Neural crest cell (in vitro differentiated cells): ENCODE measurements around the gene ATXN7L1. TPM values are rescaled to one million over a fixed set of nuclear protein-coding genes. Genes with fewer than 3 reads are reported as not detected.
A peak's percentile ranks its signal among the peaks of the same experiment; 100 is the strongest.

Experiments used
- DNase-seq: peaks from one replicate; pipeline ENCODE4 v3.0.0; 2021; ENCODE audit warnings: low read depth, mixed read lengths, low spot score
- H3K27ac Mint-ChIP-seq: one replicate; pipeline ENCODE4 v1.8.0; 2021; ENCODE audit warnings: mild to moderate bottlenecking, mixed read lengths; ENCODE audit not compliant: unreplicated experiment
- H3K27me3 Mint-ChIP-seq: 2 replicates; pipeline ENCODE4 v1.8.0; 2021; ENCODE audit warnings: low read depth, mild to moderate bottlenecking, mixed read lengths
- H3K36me3 Mint-ChIP-seq: 2 replicates; pipeline ENCODE4 v1.8.0; 2021; ENCODE audit warnings: low read depth, mild to moderate bottlenecking, mixed read lengths
- H3K4me1 Mint-ChIP-seq: 2 replicates; pipeline ENCODE4 v1.8.0; 2021; ENCODE audit warnings: mixed read lengths
- H3K4me3 Mint-ChIP-seq: one replicate; pipeline ENCODE4 v1.8.0; 2021; ENCODE audit warnings: mild to moderate bottlenecking, mixed read lengths
- H3K9me3 Mint-ChIP-seq: 2 replicates; pipeline ENCODE4 v1.8.0; 2021; ENCODE audit warnings: mixed read lengths
- CTCF ChIP-seq: fragments of 200-600 bp; sonication (generic); conservative IDR thresholded peaks from 2 replicates; pipeline ENCODE4 v1.5.0; 2021; ENCODE audit warnings: antibody characterized with exemption, mild to moderate bottlenecking
- total RNA-seq: library from RNA; stranded (reverse); gene quantifications from 2 replicates; pipeline ENCODE4 v1.2.1, GENCODE V29; 2021

The ATXN7L1 gene
- total RNA-seq, 1 donor from 2014 or later: 14.4 TPM

GRCh38 chr7:105693576-105693975 is 182.8 kb downstream of the ATXN7L1 start:
- Mint-ChIP-seq H3K27me3 (peaks cover 3% of the 10 kb centered on the region), H3K27ac (no peak overlapping the region), H3K36me3 (peaks cover 7% of the 10 kb centered on the region), H3K4me1 (peaks cover 34% of the 10 kb centered on the region), H3K4me3 (no peak overlapping the region), H3K9me3 (no peaks in the 10 kb centered on the region)
- no peak for TF ChIP-seq CTCF
- no peak for DNase-seq

GRCh38 chr7:105691680-105692564 is 184.5 kb downstream of the ATXN7L1 start:
- peaks cover 2% of the 10 kb centered on the region for H3K9me3 Mint-ChIP-seq
- peak overlapping the region; percentile 51 for H3K27ac Mint-ChIP-seq
- peaks cover 10% of the 10 kb centered on the region for H3K36me3 Mint-ChIP-seq
- peaks cover 40% of the 10 kb centered on the region for H3K4me1 Mint-ChIP-seq
- no peak for TF ChIP-seq CTCF
- H3K4me3 Mint-ChIP-seq: peak overlapping the region; percentile 52
- DNase-seq: no peak
- H3K27me3 Mint-ChIP-seq: peaks cover 3% of the 10 kb centered on the region

- Mint-ChIP-seq H3K4me1 (peaks cover 40% of the 10 kb centered on the region), H3K27ac (peak overlapping the region; percentile 51), H3K9me3 (peaks cover 2% of the 10 kb centered on the region), H3K4me3 (peak overlapping the region; percentile 52), H3K27me3 (peaks cover 3% of the 10 kb centered on the region), H3K36me3 (peaks cover 9% of the 10 kb centered on the region)
- no peak for TF ChIP-seq CTCF
- no peak for DNase-seq
Measured at GRCh38 chr7:105691082-105691679, 185.2 kb downstream of the ATXN7L1 start.

- Mint-ChIP-seq H3K27me3 (peaks cover 3% of the 10 kb centered on the region), H3K27ac (no peak overlapping the region), H3K36me3 (peaks cover 2% of the 10 kb centered on the region), H3K9me3 (peaks cover 2% of the 10 kb centered on the region), H3K4me1 (peaks cover 40% of the 10 kb centered on the region), H3K4me3 (peak overlapping the region; percentile 7)
- DNase-seq: no peak
- no peak for TF ChIP-seq CTCF
Measured at GRCh38 chr7:105690325-105690945, 186.0 kb downstream of the ATXN7L1 start.

- H3K4me3 Mint-ChIP-seq: peak overlapping the region; percentile 54
- TF ChIP-seq CTCF: no peak
- peak; percentile 3 for DNase-seq
- H3K4me1 Mint-ChIP-seq: peaks cover 40% of the 10 kb centered on the region
- H3K9me3 Mint-ChIP-seq: peaks cover 2% of the 10 kb centered on the region
- peak overlapping the region; percentile 85 for H3K27ac Mint-ChIP-seq
- peaks cover 3% of the 10 kb centered on the region for H3K27me3 Mint-ChIP-seq
- peaks cover 2% of the 10 kb centered on the region for H3K36me3 Mint-ChIP-seq
Measured at GRCh38 chr7:105689067-105689819, 187.2 kb downstream of the ATXN7L1 start.
